Fibroblast of the aortic adventitia (primary cell): ENCODE results near the gene SPTBN1. TPM values are rescaled to one million over a fixed set of nuclear protein-coding genes. Genes with fewer than 3 reads are reported as not detected.

ENCODE experiments used
- DNase-seq: peaks from one replicate; pipeline ENCODE4 v3.0.0-alpha.2; 2010; ENCODE audit warnings: low read depth
- H3K4me3 ChIP-seq: 2 replicates; pipeline ENCODE4 v1.5.1; 2011; ENCODE audit warnings: low read depth, mild to moderate bottlenecking, control low read depth, low read length, moderate library complexity
- total RNA-seq: library from RNA; depleted of rRNA; stranded (reverse); fragments of >200 nt; gene quantifications from 2 replicates; pipeline ENCODE4 v1.2.3, GENCODE V29; 2012; ENCODE audit warnings: low replicate concordance
- TF ChIP-seq, protein P1 (sequence below): IDR thresholded peaks from 2 replicates; pipeline ENCODE4 v1.5.1; 2011; ENCODE audit warnings: mild to moderate bottlenecking, low read length, control low read depth, inconsistent platforms; ENCODE audit not compliant: insufficient read depth

Gene SPTBN1
- total RNA-seq, 1 donor = 293 TPM

DNA sequence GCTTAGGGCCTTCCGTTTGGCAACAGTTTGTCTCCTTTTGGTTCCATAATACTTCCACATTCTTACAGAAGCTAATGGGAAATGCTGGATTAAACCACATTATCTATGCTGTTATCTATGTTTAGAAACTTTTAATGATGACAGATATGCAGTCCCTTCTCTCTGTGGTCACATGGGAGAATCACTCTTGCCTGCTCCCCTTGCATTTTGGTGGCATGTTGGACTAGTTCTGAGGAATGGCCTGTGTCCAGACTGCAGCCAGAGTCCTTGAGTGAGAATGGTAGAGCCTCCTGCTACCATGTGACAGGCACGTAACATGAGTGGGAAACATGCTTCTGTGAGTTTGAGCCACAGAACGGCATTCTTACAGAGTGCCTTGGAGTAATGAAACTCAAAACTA lies 19.2 kb downstream of the SPTBN1 start:
- TF ChIP-seq, protein P1, sequence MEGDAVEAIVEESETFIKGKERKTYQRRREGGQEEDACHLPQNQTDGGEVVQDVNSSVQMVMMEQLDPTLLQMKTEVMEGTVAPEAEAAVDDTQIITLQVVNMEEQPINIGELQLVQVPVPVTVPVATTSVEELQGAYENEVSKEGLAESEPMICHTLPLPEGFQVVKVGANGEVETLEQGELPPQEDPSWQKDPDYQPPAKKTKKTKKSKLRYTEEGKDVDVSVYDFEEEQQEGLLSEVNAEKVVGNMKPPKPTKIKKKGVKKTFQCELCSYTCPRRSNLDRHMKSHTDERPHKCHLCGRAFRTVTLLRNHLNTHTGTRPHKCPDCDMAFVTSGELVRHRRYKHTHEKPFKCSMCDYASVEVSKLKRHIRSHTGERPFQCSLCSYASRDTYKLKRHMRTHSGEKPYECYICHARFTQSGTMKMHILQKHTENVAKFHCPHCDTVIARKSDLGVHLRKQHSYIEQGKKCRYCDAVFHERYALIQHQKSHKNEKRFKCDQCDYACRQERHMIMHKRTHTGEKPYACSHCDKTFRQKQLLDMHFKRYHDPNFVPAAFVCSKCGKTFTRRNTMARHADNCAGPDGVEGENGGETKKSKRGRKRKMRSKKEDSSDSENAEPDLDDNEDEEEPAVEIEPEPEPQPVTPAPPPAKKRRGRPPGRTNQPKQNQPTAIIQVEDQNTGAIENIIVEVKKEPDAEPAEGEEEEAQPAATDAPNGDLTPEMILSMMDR = no peak
- DNase-seq = no peak
- no peak overlapping the region for H3K4me3 ChIP-seq

DNA sequence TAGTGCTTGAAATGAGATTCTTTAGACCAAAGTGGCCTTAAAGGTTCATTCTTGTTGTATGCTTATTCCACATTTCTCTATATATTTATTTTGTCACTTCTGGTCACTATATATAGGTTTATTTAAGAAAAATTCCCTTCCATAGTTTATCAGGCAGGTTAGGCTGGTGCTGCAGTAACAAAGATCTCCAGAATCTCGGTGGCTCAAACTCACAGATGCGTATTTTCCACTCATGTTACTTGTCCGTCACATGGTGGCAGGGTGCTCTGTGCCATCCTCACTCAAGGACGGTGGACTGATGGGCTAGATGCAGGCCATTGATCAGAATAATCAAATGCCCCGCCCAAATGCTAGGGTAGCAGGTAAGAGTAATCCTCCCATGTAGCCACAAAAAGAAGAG lies 19.8 kb downstream of the SPTBN1 start:
- TF ChIP-seq, protein P1 = no peak
- DNase-seq = no peak
- no peak overlapping the region for H3K4me3 ChIP-seq

DNA sequence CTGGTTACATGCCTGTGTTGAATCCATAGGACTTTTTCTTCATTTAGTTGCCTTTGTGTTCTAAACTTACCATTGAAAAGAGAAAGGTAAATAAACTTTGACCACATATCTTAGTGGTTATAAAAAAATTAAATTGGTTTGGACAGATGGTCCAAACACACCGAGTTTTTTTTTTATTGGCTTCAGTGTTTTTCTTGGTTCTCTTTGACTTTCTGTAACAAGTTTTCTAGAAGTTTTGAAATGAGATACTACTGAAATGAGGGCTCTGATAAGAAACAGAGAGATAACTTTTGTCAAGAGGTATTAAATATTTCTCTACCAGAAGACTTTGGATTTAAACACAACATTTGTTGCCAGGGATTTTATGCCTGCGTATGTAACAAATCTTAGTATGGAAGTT lies 20.7 kb downstream of the SPTBN1 start:
- H3K4me3 ChIP-seq = no peak overlapping the region
- TF ChIP-seq, protein P1 = no peak
- DNase-seq = peak; percentile 61

DNA sequence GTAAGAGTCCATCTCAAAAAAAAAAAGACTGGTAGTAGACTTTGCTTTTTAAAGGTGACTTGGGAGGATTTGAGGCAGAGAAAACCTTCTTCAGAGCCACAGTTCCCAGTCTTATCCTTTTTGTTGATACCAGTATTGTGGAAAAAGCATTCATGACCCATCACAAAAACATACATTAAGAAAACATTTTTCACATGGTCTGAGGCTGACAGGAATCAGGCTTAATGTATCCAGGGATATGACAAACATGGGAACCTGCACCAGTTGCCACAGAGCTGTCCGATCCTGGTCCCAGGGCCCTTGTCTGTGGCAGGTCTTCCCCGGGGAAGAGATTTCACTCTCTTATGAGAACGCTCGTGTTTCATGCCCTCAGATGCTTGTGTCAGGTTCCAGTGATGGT lies 21.8 kb downstream of the SPTBN1 start:
- TF ChIP-seq, protein P1 = no peak
- H3K4me3 ChIP-seq = no peak overlapping the region
- DNase-seq = no peak

DNA sequence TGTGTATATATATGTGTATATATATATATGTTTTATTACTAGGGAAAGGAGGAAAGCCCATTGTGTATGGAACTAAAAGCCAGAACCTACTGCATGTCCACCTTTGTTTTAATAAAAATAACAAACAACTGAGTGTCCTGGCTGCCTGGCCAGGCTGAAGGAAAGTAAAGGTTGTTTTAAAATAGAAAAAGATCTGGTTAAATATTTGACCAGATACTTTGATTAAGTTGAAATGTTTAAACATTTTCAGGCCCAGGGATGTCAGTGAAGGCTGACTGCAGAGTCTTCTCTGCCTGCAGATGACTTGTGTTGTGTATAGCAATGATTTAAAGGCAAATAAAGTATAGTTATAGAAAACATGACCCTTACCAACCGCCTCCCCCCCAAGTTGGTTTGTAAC lies 22.8 kb downstream of the SPTBN1 start:
- no peak for DNase-seq
- TF ChIP-seq, protein P1 = no peak
- no peak overlapping the region for H3K4me3 ChIP-seq

DNA sequence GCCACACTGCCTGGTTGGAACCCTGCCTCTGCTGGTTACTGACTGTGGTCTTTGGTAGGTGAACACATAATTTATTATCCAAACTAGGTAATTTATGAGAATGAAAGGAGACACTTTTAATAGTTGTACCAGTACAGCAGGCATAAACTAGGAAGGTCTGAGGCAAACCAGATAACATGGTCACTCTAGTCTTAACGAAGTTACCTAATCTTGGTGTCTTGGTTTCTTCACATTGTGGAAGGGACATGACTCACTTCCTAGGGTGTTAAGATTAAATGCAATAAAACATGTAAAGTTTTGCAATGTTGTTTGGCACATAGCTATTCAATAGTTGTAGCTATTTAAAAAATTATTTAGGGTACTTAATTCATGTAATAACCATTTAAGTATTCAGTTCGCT lies 23.3 kb downstream of the SPTBN1 start:
- DNase-seq = peak; percentile 79
- TF ChIP-seq, protein P1 = no peak
- H3K4me3 ChIP-seq = no peak overlapping the region

DNA sequence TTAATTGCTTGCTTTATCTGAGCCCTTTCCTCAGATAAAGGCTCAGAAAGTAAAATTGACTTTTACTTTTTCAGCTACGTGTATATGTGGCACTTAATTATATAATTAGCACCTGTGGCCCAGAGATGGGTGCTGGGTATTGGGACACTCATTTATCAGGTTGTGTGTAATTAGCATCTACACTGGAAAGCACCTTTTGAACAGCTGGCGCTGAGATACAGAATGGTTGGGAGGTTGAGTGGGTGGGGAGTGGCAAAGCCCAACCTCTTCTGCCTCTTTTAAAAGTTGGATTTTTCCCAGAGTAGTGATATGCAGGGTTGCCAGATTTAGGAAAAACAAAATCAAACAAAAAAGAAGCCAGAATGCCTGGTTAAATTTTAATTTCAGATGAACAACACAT lies 23.9 kb downstream of the SPTBN1 start:
- TF ChIP-seq, protein P1 = no peak
- no peak for DNase-seq
- H3K4me3 ChIP-seq = no peak overlapping the region
